Fibroblast of lung (primary cell): ENCODE data around the gene GNA12.

Source experiments
- CTCF ChIP-seq, 2 donors: IDR thresholded peaks in 1 of 2; conservative IDR thresholded peaks in 1 of 2; 1 replicate in 1 of 2; 2 replicates in 1 of 2; pipeline ENCODE4 v1.5.1; 2011 to 2012; ENCODE audit warnings: low read length in 2 of 2, control low read depth in 1 of 2, inconsistent platforms in 1 of 2, low read depth in 1 of 2, mild to moderate bottlenecking in 1 of 2
- EZH2 ChIP-seq: IDR thresholded peaks from 2 replicates; pipeline ENCODE4 v1.5.1; 2012; ENCODE audit warnings: low read length, control low read depth, mild to moderate bottlenecking; ENCODE audit errors: missing control alignments

DNA sequence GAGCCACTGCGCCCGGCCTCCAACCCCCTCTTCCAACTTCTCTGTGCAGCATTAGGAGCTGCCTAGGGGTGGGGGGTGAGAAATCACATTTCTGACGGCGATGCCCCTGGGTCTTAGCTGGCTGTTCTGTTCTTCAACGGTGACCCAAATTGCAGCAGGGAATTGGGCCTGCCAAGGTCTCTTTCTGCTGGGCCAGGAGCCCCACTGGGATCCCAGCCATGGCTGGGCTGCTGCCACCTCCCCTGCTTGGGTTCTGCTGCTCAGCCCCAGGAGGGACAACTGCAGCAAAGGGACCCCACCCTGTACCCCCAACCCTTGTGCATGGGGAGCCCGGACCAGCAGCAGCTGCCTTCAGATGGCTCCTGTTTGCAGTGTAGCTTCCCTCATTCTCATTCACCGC, 43.7 kb upstream of the GNA12 start:
- TF ChIP-seq CTCF (conservative IDR thresholded peaks at IDR 0.05 in 1 of 2, IDR thresholded peaks at IDR 0.05 in 1 of 2; ENCODE audit: low read depth in 1 of 2, low read length in 2 of 2) (no peak), EZH2 (no peak)
